Activated T-cell treated with anti-CD3 and anti-CD28 coated beads, Interleukin-2, amount 50 U/mL, for 72 hours (primary cell): ENCODE results near the gene TTC22. TPM values are rescaled to one million over a fixed set of nuclear protein-coding genes. Genes with fewer than 3 reads are reported as not detected.

ENCODE experiments used
- ATAC-seq, 2 donors: fragments of 150-1000 bp; cut with Tn5 transposase; replicated peaks in 1 of 2; 2 replicates each; pipeline ENCODE4 v1.10.0; 2021; ENCODE audit warnings: moderate library complexity in 2 of 2, mild to moderate bottlenecking in 1 of 2
- DNase-seq, 2 donors: peaks; one replicate each; pipeline ENCODE4 v3.0.0; 2021 to 2022; ENCODE audit warnings: mixed read lengths in 1 of 2
- H3K27ac Mint-ChIP-seq: one replicate; pipeline ENCODE4 v1.8.0; 2022; ENCODE audit warnings: mild to moderate bottlenecking, moderate library complexity, mixed read lengths
- H3K27me3 Mint-ChIP-seq: one replicate; pipeline ENCODE4 v1.8.0; 2022; ENCODE audit warnings: low read depth, mixed read lengths
- H3K36me3 Mint-ChIP-seq, 2 donors: one replicate each; pipeline ENCODE4 v1.8.0; 2022; ENCODE audit warnings: mixed read lengths in 2 of 2, mild to moderate bottlenecking in 1 of 2; ENCODE audit not compliant: insufficient read depth in 2 of 2
- H3K4me1 Mint-ChIP-seq: one replicate; pipeline ENCODE4 v1.8.0; 2022; ENCODE audit warnings: low read depth, mixed read lengths
- H3K4me3 Mint-ChIP-seq, 2 donors: one replicate each; pipeline ENCODE4 v1.8.0; 2022; ENCODE audit warnings: mild to moderate bottlenecking in 2 of 2, mixed read lengths in 2 of 2, moderate library complexity in 2 of 2
- H3K9me3 Mint-ChIP-seq, 2 donors: one replicate each; pipeline ENCODE4 v1.8.0; 2022; ENCODE audit warnings: mixed read lengths in 2 of 2
- total RNA-seq, 2 donors: library from RNA; stranded (reverse); gene quantifications; one replicate each; pipeline ENCODE4 v1.2.3, GENCODE V29; 2022

TTC22 gene
- total RNA-seq = 10 to 100 TPM; 13.3 to 15.3 TPM

DNA sequence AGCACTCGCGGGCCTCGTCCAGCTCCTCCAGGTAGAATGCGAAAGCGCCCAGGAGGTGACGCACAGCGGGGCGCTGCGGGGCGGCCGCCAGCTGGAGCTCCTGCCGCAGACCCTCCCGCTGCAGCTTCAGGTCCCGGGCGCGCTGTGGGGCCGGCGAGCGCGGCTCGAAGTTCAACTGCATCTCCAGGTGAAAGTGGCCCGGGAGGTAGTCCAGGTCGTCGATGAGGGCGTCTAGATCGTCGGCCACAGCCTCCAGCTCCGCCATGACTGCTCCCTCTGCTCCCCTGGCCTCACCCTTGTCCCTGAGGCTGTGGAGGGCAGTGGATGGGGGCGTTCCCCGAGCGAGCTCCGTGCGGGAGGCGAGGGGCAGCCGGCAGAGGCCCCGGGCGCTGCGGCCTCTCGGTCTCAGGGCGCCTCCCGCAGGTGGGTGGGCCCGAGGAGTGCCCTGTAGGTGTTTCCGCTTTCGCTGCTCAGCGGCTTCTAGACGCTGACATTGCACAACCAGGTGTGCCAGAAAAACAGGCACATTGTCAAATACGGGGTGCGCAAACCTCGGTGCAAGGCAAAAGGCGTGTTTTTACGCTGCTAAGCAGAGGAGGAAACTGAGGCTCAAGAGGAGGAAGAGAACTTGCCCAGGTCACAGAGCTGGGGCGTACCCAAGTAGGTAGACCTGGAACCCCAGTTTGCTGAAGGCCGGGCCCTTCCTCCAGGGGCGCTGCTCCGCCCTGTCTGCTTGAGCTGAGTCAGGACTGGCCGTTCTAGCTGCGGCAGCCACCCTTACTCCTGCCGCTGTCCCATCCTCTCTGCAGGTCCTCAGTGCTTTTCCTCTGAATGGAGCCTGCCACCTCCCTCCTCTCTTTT, at the start of gene TTC22:
Gene TTC22, minus strand, starts transcription at position 425 of the 861 bp plus-strand sequence. Its CDS starts 160 bp downstream, at position 265.
- peaks cover 1 to 2% of the 10 kb centered on the region in 2 donors for H3K36me3 Mint-ChIP-seq
- H3K4me1 Mint-ChIP-seq = peaks cover 80% of the 10 kb centered on the region
- H3K27me3 Mint-ChIP-seq = no peaks in the 10 kb centered on the region
- DNase-seq (peak; percentile 80 to 84), ATAC-seq (peak; percentile 66 to 67)
- peak within 1 kb of the TSS; percentile 94 to 96 for H3K4me3 Mint-ChIP-seq
- no peaks in the 10 kb centered on the region for H3K9me3 Mint-ChIP-seq
- peak within 1 kb of the TSS; percentile 95 for H3K27ac Mint-ChIP-seq

DNA sequence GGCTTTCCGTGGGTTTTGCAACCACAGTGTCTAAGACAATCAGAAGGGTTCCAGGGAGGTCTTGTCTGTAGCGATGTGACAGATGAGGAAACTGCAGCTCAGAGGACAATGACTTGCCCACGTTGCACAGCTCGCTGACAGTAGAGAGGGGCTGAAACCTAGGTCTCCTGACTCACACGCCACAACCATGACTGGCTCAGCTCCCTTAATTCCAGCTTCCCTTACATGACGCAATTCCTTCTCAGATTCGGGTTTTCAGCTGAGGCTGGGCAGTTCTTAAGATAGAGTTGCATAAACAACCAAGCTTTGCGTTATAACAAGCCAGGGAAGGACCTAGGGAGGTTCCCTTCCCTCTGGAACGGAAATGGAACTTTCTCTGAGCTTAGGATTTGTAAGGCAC, 49.6 kb upstream of the TTC22 start:
- Mint-ChIP-seq H3K27ac (no peak overlapping the region), H3K27me3 (no peaks in the 10 kb centered on the region), H3K9me3 (no peaks in the 10 kb centered on the region)

DNA sequence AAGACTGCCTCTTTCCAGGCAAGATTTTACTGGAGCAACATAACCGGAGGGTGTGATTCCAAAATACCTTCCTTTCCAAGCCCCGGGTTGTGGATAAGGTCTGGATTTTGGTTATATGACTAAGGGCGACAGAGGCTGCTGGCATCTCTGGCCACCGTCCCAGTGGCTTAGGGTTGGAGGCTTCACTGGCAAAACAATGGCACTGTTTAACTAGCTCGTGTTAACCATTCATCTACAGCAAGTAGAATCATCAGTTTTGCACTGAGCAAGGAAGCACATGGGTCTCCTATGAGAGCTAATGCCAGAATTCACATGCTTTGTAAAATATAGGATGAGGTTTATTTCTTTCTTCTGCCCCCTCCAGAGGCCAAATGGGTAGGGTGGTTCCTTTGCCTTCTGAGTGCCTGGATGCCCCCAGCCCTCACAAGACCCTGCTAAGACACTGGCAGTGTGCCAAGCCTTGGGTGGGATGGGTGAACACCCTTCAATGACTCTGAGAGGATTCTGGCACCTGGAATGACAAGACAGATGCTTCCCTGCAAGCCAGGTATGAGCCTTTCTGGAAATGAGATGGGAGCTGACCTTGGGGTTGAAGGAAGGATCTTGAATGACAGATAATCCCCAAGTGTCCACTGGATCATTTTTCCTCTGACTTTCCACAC, 49.1 kb upstream of the TTC22 start:
- H3K4me1 Mint-ChIP-seq = no peaks in the 10 kb centered on the region
- no peaks in the 10 kb centered on the region for H3K9me3 Mint-ChIP-seq
- H3K36me3 Mint-ChIP-seq = peaks cover 1 to 2% of the 10 kb centered on the region in 2 donors
- H3K27me3 Mint-ChIP-seq = no peaks in the 10 kb centered on the region
- H3K27ac Mint-ChIP-seq = no peak overlapping the region
- no peak overlapping the region for H3K4me3 Mint-ChIP-seq
- ATAC-seq (no peak), DNase-seq (no peak)

More for the DNA sequence above, 49.6 kb upstream of the TTC22 start:
- H3K4me1 Mint-ChIP-seq = no peaks in the 10 kb centered on the region
- ATAC-seq (no peak), DNase-seq (no peak)
- H3K4me3 Mint-ChIP-seq = no peak overlapping the region
- H3K36me3 Mint-ChIP-seq = peaks cover 1 to 2% of the 10 kb centered on the region in 2 donors

DNA sequence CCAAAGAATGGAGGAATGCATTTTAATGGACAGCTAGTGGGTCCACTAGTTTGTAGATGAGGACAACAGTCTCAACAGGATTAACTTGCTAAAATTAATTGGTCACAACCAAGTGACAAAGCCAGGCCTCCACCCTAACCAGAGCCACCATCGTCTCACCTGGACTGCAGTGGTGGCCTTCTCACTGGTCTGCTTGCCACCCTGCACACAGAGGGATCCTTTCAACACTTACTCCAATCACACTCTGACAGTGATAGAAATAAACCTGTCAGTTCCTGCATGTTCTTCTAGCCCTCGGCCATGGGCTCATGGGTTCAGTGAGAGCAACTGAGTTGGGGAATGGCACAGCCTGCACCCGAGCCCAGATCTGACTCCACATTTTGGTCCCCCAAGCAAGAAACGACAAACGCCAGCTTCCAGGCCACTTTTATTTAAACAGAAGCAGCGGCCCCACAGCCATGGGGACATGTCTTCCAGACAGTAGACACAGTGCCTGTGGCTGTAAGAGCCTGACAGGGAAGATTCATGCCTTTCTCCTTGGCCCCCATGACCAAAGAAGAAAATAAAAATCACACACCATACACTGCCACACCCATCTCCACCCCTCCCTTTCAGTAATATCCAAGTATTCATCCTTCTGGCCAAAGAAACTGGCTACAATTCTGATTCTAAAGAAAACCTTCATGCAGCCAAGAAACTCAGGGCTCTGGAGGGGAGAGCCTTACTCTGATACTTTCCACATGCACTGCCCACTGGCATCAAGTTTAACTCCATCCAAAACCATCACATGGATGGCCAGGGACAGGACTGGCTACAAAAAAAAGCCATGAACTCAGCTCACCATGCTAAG, 48.3 kb upstream of the TTC22 start:
- Mint-ChIP-seq H3K4me1 (no peaks in the 10 kb centered on the region), H3K27me3 (no peaks in the 10 kb centered on the region), H3K9me3 (no peaks in the 10 kb centered on the region), H3K4me3 (no peak overlapping the region), H3K27ac (no peak overlapping the region), H3K36me3 (peaks cover 1 to 2% of the 10 kb centered on the region in 2 donors)
- DNase-seq (no peak), ATAC-seq (no peak)

DNA sequence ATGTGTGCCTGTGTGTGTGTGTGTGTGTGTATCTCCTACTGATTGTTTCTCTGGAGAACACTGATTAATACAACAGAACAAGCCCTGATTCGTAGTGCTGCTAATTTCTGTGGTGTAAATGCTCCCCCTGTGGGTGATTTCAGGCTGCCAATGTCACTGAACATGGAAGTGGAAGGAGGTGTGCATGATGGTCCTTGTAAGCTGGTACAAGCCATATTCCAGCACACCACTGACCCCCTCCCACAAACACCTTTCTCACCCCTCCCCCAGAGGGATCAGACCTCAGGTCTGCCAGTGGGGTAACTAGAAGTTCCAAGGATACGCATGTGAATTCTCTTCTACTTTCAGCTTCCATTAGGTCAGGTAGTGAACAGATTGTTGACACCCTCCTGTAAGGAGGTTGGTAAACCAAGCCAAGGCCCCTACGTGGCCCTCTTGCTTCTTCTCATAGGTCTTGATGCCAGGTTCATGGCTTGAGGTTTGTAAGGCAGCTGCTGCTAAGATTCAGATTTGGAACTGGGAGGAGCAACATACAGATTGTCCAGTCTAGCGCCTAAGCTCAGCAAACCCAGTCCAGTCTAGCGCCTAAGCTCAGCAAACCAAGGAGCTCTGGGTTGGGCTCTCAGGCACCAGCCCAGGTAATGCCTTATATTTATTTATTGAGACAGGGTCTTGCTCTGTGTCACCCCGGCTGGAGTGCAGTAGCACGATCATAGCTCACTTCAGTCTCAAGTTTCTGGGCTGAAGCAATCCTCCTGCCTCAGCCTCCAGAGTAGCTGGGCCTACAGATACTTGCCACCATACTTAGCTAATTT, 47.2 kb upstream of the TTC22 start:
- Mint-ChIP-seq H3K9me3 (no peaks in the 10 kb centered on the region), H3K27me3 (no peaks in the 10 kb centered on the region), H3K4me3 (no peak overlapping the region), H3K4me1 (no peaks in the 10 kb centered on the region), H3K36me3 (peaks cover 1 to 2% of the 10 kb centered on the region in 2 donors), H3K27ac (no peak overlapping the region)
- DNase-seq (no peak), ATAC-seq (no peak)

DNA sequence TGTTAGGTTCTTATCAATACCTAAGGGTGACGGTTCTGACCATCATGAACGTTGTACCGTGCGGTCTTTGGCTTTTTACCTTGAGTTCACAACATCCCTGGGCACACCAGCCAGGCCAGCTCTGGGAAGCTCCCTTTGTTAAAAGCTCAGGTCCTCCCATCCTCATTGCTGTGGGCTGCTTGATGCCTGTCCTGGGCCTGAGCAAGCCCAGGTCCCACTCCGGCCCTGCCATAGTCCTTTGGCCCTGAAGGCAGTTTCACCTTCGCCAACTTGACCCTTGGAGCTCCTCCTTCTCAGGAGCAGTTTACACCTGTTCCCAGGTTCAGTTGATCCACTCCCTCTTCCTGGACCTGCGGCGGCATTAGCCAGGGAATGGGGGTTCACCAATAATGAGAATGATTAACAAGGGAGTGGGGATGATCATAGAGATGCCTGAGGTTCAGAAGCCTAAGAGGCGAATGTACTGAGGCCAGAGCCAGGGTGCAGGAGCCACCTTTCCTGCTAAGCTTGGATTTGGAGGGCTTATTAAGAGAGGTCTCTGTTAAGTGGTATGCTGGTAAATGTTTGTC, 45.7 kb upstream of the TTC22 start:
- DNase-seq (no peak), ATAC-seq (no peak)
- Mint-ChIP-seq H3K4me3 (no peak overlapping the region), H3K36me3 (peaks cover 1 to 2% of the 10 kb centered on the region in 2 donors), H3K9me3 (no peaks in the 10 kb centered on the region), H3K4me1 (no peaks in the 10 kb centered on the region), H3K27ac (no peak overlapping the region), H3K27me3 (no peaks in the 10 kb centered on the region)

DNA sequence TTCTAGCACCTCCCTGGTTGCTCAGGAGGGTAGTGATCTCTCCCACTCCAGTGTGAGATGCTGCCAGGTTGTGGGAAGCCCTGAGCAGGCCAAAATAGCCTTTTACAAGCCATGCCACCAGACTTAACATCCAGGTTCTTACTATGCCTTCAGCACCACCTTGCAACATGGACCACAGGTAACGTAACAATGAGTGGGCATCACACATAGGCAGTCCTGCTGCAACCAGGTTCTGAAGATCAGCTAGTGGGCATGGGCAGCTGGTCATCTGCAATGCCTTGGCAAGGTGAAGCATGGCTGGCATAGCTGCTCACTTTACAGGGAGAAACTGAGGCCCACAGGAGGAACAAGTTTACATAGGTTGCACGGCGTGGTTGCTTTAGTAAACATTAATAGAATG, 45.2 kb upstream of the TTC22 start:
- H3K9me3 Mint-ChIP-seq = no peaks in the 10 kb centered on the region
- H3K27ac Mint-ChIP-seq = no peak overlapping the region

DNA sequence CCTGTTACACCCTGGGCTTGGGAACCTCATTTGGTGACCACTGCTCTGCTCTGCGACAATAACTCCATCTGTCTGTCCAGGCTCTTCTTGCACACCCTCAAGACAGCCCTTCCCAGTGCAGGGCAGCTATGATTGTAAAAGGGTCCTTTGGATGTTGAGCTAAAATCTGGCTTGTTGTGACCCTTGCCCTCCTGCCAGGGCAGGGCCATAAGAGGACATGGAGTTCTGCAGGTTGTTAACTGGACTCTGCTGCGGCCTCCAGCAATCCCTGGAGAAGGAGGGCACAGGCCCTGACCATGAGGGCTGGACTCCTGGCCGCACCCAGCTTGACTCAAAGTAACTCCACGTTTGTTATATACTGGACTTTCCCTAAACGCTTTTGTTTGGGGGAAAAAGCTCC, 44.6 kb upstream of the TTC22 start:
- Mint-ChIP-seq H3K27ac (no peak overlapping the region), H3K9me3 (no peaks in the 10 kb centered on the region), H3K4me3 (no peak overlapping the region), H3K4me1 (no peaks in the 10 kb centered on the region), H3K27me3 (no peaks in the 10 kb centered on the region), H3K36me3 (peaks cover under 1 to 2% of the 10 kb centered on the region in 2 donors)
- ATAC-seq = no peak
- DNase-seq = no peak

More for the DNA sequence above, 45.2 kb upstream of the TTC22 start:
- peaks cover 1 to 2% of the 10 kb centered on the region in 2 donors for H3K36me3 Mint-ChIP-seq
- no peak overlapping the region for H3K4me3 Mint-ChIP-seq
- no peak for DNase-seq
- no peaks in the 10 kb centered on the region for H3K27me3 Mint-ChIP-seq
- ATAC-seq = no peak
- H3K4me1 Mint-ChIP-seq = no peaks in the 10 kb centered on the region

DNA sequence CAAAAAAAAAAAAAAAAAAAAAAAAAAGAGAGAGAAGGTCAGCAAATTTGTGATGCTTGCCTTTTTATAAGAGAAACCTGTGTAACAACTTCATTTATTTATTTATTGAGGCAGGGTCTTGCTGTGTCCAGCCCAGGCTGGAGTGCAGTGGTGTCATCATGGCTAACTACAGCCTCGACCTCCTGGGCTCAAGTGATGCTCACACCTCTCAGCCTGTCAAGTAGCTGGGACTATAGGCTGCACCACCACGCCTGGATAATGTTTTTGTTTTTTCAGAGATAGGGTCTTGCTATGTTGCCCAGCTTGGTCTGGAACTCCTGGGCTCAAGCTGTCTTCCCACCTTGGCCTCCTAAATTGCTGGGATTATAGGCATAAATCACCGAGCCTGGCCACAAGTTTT, 43.4 kb upstream of the TTC22 start:
- no peak overlapping the region for H3K4me3 Mint-ChIP-seq
- H3K4me1 Mint-ChIP-seq = no peaks in the 10 kb centered on the region
- no peak overlapping the region for H3K27ac Mint-ChIP-seq
- no peaks in the 10 kb centered on the region for H3K27me3 Mint-ChIP-seq
- peaks cover 0 to 2% of the 10 kb centered on the region in 2 donors for H3K36me3 Mint-ChIP-seq
- no peaks in the 10 kb centered on the region for H3K9me3 Mint-ChIP-seq
- DNase-seq (no peak), ATAC-seq (no peak)

DNA sequence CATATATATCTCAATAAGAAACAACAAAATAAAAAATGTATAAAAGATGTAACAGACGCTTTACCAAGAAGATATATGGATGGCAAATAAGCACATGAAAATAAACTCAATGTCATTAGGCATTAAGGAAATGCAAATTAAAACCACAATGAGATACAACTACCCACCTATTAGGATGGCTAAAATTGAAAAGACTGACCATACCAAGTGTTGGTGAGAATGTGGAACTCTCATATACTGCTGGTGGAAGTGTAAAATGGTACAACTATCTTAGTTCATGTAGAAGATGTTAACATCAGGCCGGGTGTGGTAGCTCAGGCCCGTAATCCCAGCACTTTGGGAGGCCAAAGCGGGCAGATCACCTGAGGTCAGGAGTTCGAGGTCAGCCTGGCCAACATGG, 42.3 kb upstream of the TTC22 start:
- Mint-ChIP-seq H3K36me3 (no peaks in the 10 kb centered on the region), H3K4me3 (no peak overlapping the region), H3K9me3 (no peaks in the 10 kb centered on the region), H3K27ac (no peak overlapping the region), H3K27me3 (no peaks in the 10 kb centered on the region), H3K4me1 (no peaks in the 10 kb centered on the region)
- DNase-seq (no peak), ATAC-seq (no peak)

DNA sequence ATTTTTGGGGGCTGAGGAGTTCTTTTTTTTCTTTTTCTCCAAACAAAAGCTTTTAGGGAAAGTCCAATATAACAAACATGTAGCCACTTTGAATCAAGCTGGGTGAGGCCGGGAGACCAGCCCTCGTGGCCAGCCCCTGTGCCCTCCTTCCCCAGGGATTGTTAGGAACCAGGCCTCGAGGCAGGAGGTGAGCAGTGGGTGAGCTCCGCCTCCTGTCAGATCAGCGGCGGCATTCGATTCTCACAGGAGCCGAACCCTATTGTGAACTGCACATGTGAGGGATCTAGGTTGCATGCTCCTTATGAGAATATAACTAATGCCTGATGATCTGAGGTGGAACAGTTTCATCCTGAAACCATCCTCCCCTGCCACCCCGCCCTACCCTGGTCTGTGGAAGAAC, 41.8 kb upstream of the TTC22 start:
- ATAC-seq (no peak), DNase-seq (no peak)
- Mint-ChIP-seq H3K27me3 (no peaks in the 10 kb centered on the region), H3K27ac (no peak overlapping the region), H3K36me3 (no peaks in the 10 kb centered on the region), H3K9me3 (no peaks in the 10 kb centered on the region), H3K4me3 (no peak overlapping the region), H3K4me1 (no peaks in the 10 kb centered on the region)
